Astrocyte of the spinal cord (primary cell): ENCODE results near the gene SPEF2.
"Not testable (repeated sequence)": the region's sequence is repeated elsewhere in the genome, so short reads cannot be mapped to it uniquely, and the experiment has no call there.

Experiments used
- DNase-seq: peaks from one replicate; pipeline ENCODE4 v3.0.0; 2011; ENCODE audit warnings: low read depth, low spot score
- H3K4me3 ChIP-seq: 2 replicates; pipeline ENCODE4 v1.5.1; 2011; ENCODE audit warnings: low read depth, mild to moderate bottlenecking, low read length, moderate library complexity
- in situ Hi-C: cut with HindIII; loops from 2 replicates; pipeline ENCODE4 v1.10.0; 2017; ENCODE audit warnings: low sequenced_read_pairs
- TF ChIP-seq, protein P1 (sequence below): IDR thresholded peaks from 2 replicates; pipeline ENCODE4 v1.5.1; 2012; ENCODE audit warnings: low read depth, mild to moderate bottlenecking, low read length, inconsistent platforms

The SPEF2 gene

DNA sequence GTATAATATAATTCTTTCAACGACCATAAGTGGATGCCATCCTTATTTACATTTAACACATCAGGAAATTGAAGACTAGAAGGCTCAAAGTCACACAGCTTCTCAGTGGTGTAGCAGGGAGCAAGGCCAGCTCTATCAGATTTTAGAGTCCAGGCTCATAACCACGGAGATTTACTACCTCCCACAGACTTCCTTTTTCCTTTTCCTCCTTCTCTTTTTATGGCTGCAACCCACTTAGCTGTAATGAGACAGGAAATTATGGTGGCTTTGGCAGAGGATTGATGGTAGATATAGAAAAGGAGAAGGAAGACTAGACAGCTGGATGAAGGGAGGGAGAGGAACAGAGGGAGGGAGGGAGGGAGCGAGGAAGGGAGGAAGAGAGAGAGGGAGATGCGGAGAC, 47.4 kb downstream of the SPEF2 start:
- no peak for DNase-seq
- TF ChIP-seq, protein P1, sequence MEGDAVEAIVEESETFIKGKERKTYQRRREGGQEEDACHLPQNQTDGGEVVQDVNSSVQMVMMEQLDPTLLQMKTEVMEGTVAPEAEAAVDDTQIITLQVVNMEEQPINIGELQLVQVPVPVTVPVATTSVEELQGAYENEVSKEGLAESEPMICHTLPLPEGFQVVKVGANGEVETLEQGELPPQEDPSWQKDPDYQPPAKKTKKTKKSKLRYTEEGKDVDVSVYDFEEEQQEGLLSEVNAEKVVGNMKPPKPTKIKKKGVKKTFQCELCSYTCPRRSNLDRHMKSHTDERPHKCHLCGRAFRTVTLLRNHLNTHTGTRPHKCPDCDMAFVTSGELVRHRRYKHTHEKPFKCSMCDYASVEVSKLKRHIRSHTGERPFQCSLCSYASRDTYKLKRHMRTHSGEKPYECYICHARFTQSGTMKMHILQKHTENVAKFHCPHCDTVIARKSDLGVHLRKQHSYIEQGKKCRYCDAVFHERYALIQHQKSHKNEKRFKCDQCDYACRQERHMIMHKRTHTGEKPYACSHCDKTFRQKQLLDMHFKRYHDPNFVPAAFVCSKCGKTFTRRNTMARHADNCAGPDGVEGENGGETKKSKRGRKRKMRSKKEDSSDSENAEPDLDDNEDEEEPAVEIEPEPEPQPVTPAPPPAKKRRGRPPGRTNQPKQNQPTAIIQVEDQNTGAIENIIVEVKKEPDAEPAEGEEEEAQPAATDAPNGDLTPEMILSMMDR = no peak
- H3K4me3 ChIP-seq = no peak overlapping the region
- in situ Hi-C loops = no loop called here

- in situ Hi-C loops = no loop called here
- TF ChIP-seq, protein P1 = no peak
- no peak for DNase-seq
- no peak overlapping the region for H3K4me3 ChIP-seq
These were observed 50.7 kb downstream of the SPEF2 start for GRCh38 chr5:35668319-35668718.

GRCh38 chr5:35668794-35669193, 51.1 kb downstream of the SPEF2 start:
- no peak for DNase-seq
- in situ Hi-C loops = no loop called here
- TF ChIP-seq, protein P1 = no peak
- no peak overlapping the region for H3K4me3 ChIP-seq

DNA sequence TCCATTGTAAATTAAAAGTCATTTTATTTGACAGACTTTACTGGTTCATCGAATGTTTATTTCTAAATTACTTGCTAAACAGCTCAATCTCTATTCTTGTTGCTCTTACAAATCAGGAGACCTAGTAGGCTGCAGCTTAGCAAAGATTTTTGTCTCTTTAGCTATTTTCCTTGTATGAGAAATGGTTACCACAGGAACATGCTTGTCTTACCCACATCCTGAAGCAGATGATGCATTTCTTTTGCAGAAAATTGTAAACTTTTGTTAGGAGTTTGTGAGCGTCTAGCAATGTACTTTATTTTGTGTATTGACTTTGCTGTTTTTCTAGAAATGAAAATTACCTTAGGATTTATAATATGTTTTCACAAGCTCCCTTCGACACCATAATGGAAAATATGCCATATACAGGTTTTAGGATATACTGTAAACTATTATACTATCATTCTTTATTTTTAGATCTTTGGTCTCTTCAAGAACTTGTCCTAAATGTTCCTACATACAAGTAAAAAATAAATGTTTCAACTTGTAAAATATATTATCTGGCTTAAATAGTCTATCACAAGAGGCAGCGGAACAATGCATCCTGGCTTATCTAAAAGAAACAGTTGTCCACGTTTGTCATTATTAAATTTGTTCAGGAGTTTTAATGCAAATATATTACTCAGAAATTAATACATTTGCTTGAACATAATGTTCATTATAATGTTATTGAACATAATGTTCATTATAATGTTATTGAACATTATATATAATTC, 54.1 kb downstream of the SPEF2 start:
- no peak overlapping the region for H3K4me3 ChIP-seq
- DNase-seq = peak; percentile 7
- TF ChIP-seq, protein P1 = no peak
- in situ Hi-C loops = no loop called here

- in situ Hi-C loops, DNase-seq, H3K4me3 ChIP-seq: not testable (repeated sequence)
These were observed 54.6 kb downstream of the SPEF2 start for GRCh38 chr5:35672296-35672655.

DNA sequence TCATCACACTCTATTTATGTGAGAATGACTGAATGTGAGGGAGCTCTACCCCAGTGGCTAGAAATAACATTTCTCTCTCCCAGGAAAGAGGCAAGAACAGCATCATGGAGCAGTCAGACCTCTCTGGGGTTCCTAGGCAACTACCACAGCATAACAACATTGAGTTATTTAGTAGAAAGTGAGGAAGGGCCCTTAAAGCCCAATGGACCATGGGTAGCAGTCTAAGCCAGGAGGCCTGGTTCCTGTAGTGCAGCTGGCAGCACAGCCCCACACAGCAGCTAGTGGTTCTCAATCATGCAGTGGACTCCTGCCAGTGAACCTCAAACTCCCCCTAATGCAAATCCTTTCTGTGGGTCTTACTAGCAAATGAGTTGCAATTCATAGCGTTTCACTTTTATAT, 55.3 kb downstream of the SPEF2 start:
- in situ Hi-C loops = no loop called here
- TF ChIP-seq, protein P1 = no peak
- H3K4me3 ChIP-seq = no peak overlapping the region
- DNase-seq = peak; percentile 12

GRCh38 chr5:35674049-35674448, 56.4 kb downstream of the SPEF2 start:
- H3K4me3 ChIP-seq = no peak overlapping the region
- DNase-seq = no peak
- TF ChIP-seq, protein P1 = no peak
- in situ Hi-C loops = no loop called here
